SJSA1 (cell line): ENCODE results near the gene TMEM132C. TPM values are rescaled to one million over a fixed set of nuclear protein-coding genes. Genes with fewer than 3 reads are reported as not detected.

ENCODE experiments used
- DNase-seq, 2 experiments: peaks; one replicate each; pipeline ENCODE4 v3.0.0-alpha.2; 2015 to 2020; ENCODE audit warnings: low spot score in 2 of 2, low read depth in 1 of 2
- H3K27ac ChIP-seq: fragments of 250-450 bp; sonication (Bioruptor Pico); 2 replicates; pipeline ENCODE4 v1.5.1; 2020; ENCODE audit warnings: mild to moderate bottlenecking, moderate library complexity
- H3K27me3 ChIP-seq: fragments of 250-450 bp; sonication (Bioruptor Pico); replicated peaks from 2 replicates; pipeline ENCODE4 v1.5.1; 2020; ENCODE audit warnings: mild to moderate bottlenecking, moderate library complexity
- H3K36me3 ChIP-seq: fragments of 250-450 bp; sonication (Bioruptor Pico); 2 replicates; pipeline ENCODE4 v1.5.1; 2020; ENCODE audit warnings: mild to moderate bottlenecking
- H3K4me1 ChIP-seq: fragments of 250-450 bp; sonication (Bioruptor Pico); replicated peaks from 2 replicates; pipeline ENCODE4 v1.6.1; 2021; ENCODE audit warnings: mild to moderate bottlenecking
- H3K4me3 ChIP-seq: fragments of 250-450 bp; sonication (Bioruptor Pico); 2 replicates; pipeline ENCODE4 v1.5.1; 2020; ENCODE audit warnings: mild to moderate bottlenecking
- H3K9me3 ChIP-seq: fragments of 250-450 bp; sonication (Bioruptor Pico); replicated peaks from 2 replicates; pipeline ENCODE4 v1.5.1; 2020; ENCODE audit warnings: mild to moderate bottlenecking
- total RNA-seq: library from RNA; depleted of rRNA; stranded (reverse); fragments of >200 nt; shearing (Covaris generic); gene quantifications from 2 replicates; pipeline ENCODE4 v1.2.3, GENCODE V29; 2014

TMEM132C gene
- total RNA-seq, 1 experiment from 2014 or later = not detected

DNA sequence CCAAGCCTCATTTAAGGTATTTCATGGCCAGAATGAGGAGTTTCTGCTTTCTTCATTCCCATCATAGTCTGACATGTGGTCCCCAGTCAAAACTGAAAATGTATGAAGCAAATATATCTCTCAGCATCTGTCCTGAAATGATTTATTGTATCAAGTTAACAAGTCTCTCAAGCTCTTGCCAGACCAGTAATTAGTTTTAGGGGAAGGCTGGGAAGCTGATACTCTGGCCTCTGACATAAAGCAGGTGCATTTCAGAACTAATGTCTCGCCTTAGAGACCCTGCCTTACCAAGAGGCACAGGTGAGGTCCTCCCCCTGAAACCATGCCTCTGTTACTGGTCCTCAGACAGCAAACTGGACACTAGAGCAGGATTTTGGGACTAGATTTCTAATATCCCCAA, 290.3 kb downstream of the TMEM132C start:
- H3K4me1 ChIP-seq = no peaks in the 10 kb centered on the region
- H3K4me3 ChIP-seq = no peak overlapping the region
- no peaks in the 10 kb centered on the region for H3K27me3 ChIP-seq
- H3K36me3 ChIP-seq = no peaks in the 10 kb centered on the region
- H3K9me3 ChIP-seq = peaks cover 2% of the 10 kb centered on the region
- no peak overlapping the region for H3K27ac ChIP-seq
- no peak for DNase-seq

DNA sequence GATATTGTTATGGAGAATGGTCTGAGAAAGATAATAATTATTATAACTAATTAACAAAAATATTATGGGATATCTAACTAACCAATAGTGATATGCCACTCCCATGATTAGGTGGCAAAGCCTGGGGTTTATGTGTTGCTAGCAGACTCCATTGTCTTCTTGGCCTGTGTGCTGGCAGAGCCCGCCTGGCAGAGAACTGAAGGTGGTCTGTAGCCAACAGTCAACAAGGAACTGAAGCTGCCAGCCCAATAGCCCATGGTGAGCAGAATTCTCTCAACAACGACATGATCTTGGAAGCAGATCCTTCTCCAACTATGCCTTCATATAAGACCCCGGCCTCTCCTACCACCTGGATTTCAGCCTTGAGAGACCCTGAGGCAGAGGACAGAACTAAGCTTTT, 298.0 kb downstream of the TMEM132C start:
- H3K9me3 ChIP-seq = 0 out of 2 replicates have a peak, but pooled peaks cover 2% of the 10 kb centered on the region
- H3K27ac ChIP-seq = no peak overlapping the region
- no peak for DNase-seq
- H3K27me3 ChIP-seq = no peaks in the 10 kb centered on the region
- no peak overlapping the region for H3K4me3 ChIP-seq
- no peaks in the 10 kb centered on the region for H3K36me3 ChIP-seq
- H3K4me1 ChIP-seq = no peaks in the 10 kb centered on the region

DNA sequence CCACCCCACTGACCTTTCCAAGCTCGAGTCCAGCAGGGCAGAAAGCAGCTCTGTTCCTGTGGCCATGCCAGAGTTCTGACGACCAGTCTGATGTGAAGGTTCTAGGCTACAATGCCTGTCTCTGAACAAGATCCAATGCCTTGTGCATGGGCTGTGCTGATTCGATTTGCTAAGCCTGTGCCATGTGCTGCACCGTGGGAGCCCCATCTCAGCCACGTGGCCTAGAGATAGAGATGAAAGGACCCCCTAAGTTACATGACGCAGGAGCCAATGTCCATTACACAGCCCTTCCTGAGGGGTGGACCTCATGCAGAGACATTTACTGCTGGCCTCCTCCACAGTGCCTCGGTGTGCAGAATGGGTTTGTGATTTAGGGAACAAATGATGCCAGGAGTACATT, 300.8 kb downstream of the TMEM132C start:
- Histone ChIP-seq H3K4me3 (no peak overlapping the region), H3K9me3 (peaks cover 2% of the 10 kb centered on the region; the same call in 1 of the 2 replicates), H3K27me3 (no peaks in the 10 kb centered on the region), H3K27ac (no peak overlapping the region), H3K4me1 (no peaks in the 10 kb centered on the region), H3K36me3 (no peaks in the 10 kb centered on the region)
- DNase-seq = no peak

DNA sequence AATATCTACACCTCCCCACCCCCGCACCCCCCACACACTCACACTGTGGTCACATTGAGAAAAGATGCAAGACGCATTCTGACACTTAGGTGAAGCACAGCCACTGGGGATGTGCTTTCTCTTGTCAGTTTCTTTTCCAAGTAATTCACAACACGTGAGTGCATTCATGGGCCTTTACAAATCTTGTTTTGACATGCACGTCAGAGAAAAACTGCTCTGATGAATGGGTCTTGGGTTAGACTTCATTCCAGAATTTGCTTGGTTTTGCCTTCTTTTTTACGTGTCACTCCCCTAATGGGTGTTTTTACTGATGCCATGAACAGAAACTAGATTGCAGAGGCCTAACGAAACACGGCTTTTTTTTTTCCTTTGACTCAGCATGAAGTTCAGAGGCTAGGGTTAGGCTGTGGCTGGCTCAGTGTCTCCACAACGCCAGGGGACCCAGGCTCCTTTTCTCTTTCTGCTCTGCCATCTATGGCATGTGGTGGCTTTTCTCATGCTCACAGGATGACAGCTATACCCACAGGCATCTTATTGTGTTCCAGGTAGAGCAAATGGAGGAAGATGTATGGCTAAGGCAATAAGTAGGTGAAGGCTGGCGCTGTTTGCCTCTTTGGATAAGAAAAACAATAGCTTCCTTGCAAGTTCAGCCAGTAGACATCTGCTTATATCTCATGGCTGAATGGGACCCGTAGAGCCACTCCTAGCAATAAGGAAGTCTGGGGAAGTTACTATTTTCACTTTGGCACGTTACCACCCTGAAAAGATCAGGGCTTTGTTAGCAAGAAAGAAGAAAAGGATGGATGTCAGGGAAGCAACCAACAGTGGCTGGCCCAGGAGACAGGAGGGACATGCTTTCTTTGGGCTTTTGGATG, 303.5 kb downstream of the TMEM132C start:
- DNase-seq = no peak
- Histone ChIP-seq H3K4me1 (no peaks in the 10 kb centered on the region), H3K9me3 (no peaks in the 10 kb centered on the region; the same call in 1 of the 2 replicates), H3K36me3 (no peaks in the 10 kb centered on the region), H3K27me3 (no peaks in the 10 kb centered on the region), H3K27ac (no peak overlapping the region), H3K4me3 (no peak overlapping the region)

DNA sequence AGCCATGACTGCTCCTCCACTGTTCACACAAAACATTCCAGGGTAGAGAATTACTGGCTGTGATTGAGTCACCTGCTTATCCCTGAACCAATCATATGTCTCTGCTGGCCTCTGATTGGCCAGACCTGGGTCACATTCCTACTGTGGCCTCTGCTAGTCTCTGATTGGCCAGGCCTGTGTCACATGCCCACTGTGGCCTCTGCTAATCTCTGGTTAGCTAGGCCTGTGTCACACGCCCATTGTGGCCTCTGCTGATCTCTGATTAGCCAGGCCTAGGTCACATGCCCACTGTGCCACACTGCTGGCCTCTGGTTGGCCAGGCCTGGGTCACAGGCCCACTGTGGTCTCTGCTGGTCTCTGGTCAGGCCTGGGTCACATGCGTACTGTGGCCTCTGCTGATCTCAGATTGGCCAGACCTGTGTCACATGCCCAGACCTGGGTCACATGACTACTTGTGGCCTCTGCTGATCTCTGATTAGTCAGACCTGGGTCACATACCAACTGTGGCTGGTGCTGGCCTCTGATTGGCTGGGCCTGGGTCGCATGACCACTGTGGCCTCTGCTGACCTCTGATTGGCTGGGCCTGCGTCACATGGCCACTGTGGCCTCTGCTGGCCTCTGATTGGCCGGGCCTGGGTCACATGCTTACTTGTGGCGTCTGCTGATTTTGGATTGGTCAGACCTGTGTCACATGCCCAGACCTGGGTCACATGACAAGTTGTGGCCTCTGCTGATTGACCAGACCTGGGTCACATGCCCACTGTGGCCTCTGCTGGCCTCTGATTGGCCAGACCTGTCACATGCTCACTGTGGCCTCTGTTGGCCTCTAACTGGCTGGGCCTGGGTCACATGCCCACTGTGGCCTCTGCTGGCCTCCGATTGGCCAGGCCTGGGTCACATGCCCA, 305.2 kb downstream of the TMEM132C start:
- Histone ChIP-seq H3K27me3 (no peaks in the 10 kb centered on the region), H3K4me1 (no peaks in the 10 kb centered on the region), H3K9me3 (no peaks in the 10 kb centered on the region; the same call in 1 of the 2 replicates), H3K4me3 (no peak overlapping the region), H3K27ac (no peak overlapping the region), H3K36me3 (no peaks in the 10 kb centered on the region)
- DNase-seq = no peak

DNA sequence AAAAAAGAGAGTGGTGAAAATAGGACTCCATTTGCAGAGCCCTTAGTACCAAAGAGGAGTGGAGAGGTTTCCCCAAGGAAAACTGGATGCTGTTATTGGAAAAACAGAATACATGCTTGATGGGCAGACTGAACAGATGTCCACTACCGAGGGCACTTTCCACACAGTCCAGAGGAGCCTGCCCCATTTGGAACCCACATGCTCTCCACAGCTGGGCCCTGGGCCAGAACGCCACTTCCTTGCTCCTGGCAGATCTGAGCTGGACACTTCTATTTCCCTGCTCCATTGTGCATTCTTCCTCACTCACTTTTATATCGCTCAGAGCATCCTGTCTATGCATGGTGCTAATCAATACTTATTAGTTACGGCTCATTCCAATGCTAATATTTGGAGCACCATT, 306.9 kb downstream of the TMEM132C start:
- no peaks in the 10 kb centered on the region for H3K27me3 ChIP-seq
- no peak for DNase-seq
- H3K4me1 ChIP-seq = no peaks in the 10 kb centered on the region
- H3K36me3 ChIP-seq = no peaks in the 10 kb centered on the region
- H3K27ac ChIP-seq = no peak overlapping the region
- no peaks in the 10 kb centered on the region; the same call in 1 of the 2 replicates for H3K9me3 ChIP-seq
- no peak overlapping the region for H3K4me3 ChIP-seq

DNA sequence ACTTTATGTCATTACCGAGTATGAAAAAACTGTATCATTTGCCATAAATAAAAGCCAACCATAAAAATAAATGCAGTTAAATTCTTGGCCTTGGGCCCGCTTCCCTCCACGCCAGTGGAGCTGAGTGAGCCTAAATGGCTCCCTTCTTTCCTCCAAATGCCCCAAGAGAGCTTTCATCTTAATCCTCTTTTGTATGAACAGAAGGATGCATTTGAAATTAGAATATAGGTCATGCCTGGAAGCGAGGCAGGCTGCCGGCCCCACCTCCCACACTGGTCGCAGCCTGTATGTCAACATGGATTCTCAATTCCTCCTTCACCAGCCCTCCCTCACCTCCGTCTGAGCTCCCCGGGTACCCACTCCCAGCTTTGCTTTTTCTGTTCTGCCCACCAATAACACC, 311.1 kb downstream of the TMEM132C start:
- Histone ChIP-seq H3K4me1 (no peaks in the 10 kb centered on the region), H3K4me3 (no peak overlapping the region), H3K27ac (no peak overlapping the region), H3K36me3 (no peaks in the 10 kb centered on the region), H3K27me3 (no peaks in the 10 kb centered on the region), H3K9me3 (no peaks in the 10 kb centered on the region)
- no peak for DNase-seq

DNA sequence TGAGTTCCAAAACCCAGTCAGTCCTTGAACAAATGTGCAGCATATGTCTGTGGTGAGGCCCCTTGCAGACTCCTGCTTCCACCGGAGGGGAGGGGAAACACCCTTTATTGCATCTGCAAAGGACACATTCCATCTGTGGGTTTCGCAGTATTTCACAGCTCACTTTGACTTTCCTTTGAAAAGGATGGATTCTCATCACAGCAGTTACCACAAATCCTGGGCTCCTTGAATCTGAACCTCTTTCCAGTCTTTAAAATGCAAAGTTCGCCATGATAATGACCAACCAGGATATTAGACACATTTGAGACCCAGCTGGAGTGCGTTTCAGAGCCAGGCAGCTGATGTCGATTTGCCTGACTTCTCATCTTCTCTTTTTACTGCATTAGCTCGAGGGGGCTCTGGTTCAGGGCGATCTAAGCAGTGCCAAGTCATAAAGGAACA, 314.4 kb downstream of the TMEM132C start:
- Histone ChIP-seq H3K27me3 (no peaks in the 10 kb centered on the region), H3K4me3 (no peak overlapping the region), H3K36me3 (no peaks in the 10 kb centered on the region), H3K4me1 (no peaks in the 10 kb centered on the region), H3K9me3 (peaks cover 2% of the 10 kb centered on the region; the same call in 1 of the 2 replicates), H3K27ac (no peak overlapping the region)
- no peak for DNase-seq

DNA sequence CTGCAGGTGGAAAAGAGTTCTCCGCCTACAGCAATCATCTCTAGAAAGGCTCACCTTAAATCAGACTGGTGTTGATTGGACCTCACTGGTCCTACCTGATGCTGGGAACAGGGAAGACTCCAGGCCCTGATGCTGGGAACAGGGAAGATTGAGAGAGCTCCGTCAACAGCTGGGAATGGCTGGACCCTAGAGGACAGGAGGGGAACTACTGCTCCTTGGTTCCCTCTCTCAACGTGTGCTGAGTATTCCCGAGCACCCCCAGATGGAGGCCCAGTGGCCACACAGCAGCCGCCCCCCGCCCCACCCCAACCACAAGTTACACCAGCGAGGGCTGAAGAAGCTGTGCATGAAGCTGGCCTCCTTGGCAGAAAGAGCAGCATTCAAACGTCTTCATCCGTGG, 316.5 kb downstream of the TMEM132C start:
- DNase-seq = no peak
- no peaks in the 10 kb centered on the region for H3K27me3 ChIP-seq
- no peak overlapping the region for H3K27ac ChIP-seq
- no peaks in the 10 kb centered on the region for H3K4me1 ChIP-seq
- H3K4me3 ChIP-seq = no peak overlapping the region
- H3K9me3 ChIP-seq = peaks cover 2% of the 10 kb centered on the region; the same call in 1 of the 2 replicates
- no peaks in the 10 kb centered on the region for H3K36me3 ChIP-seq

DNA sequence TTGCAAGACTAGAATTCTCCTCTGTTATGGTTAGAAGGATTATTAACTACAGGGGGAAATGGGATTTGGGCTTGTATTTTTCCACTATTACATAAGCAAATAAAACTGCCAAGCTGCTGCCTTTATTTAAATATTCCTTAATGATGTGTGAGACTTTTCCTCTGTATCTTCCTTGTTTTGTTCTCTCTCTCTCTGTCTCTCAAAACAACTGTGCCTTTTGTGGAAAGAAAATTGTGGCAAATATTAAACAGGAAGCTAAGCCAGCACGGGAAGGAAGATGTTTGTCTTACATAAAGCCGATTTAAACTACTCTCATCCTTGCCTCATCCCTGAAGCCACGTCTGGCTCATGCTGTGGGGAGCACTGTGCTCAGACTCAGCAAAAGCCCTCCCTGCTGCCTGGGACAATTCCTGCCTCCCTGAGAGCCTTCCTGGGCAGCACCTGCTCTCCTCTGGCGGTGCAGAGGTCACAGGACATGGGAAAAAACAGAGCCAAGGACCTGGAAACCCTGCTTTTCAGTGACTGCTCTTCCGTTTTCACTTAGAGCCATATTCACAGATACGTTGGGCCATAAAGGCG, 319.6 kb downstream of the TMEM132C start:
- Histone ChIP-seq H3K36me3 (no peaks in the 10 kb centered on the region), H3K4me3 (no peak overlapping the region), H3K27ac (no peak overlapping the region), H3K4me1 (no peaks in the 10 kb centered on the region), H3K9me3 (peaks cover 2% of the 10 kb centered on the region; the same call in 1 of the 2 replicates), H3K27me3 (no peaks in the 10 kb centered on the region)
- no peak for DNase-seq

DNA sequence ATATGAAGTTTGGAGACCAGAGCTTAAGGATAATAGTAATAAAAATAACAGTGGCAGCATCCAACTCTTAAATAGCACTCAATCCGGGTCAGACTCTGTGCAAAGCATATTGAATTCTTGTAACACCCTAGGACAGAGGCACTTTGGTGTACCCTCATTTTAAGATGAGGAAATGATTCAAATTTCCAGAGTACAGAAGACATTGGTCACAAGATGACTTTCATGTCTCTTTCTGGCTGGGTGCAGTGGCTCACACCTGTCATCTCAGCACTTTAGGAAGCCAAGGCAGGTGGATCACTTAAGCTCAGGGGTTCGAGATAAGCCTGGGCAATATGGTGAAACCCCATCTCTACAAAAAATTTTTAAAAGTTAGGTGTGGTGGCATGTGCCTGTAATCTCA, 320.9 kb downstream of the TMEM132C start:
- Histone ChIP-seq H3K4me3 (no peak overlapping the region), H3K27me3 (no peaks in the 10 kb centered on the region), H3K9me3 (peaks cover 2% of the 10 kb centered on the region; the same call in 1 of the 2 replicates), H3K4me1 (no peaks in the 10 kb centered on the region), H3K36me3 (no peaks in the 10 kb centered on the region), H3K27ac (no peak overlapping the region)
- DNase-seq = no peak

DNA sequence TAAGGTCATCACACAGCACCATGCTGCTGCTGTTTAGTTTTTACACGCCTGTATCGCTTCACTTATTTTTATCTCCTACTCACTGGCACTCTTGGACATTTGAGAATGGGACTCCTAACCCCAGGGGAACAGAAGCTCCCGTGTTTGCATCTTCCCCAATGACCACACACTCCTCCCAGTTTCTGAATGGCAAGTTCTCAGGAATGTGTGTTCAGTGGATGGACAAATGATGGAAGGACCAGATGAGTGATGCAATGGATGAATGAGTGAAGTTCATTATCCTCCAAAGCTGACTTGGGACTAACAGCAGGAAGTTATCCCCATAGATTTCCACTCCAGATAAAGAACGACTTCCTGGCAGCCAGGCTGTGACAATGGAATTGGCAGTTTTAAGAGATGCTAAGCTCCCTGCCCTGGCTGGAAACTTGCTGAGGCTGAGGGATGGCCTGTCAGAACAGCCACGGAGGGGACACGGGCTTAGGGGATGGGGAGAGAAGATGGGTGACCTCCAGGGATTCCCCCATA, 325.3 kb downstream of the TMEM132C start:
- Histone ChIP-seq H3K36me3 (no peaks in the 10 kb centered on the region), H3K9me3 (no peaks in the 10 kb centered on the region), H3K4me3 (no peak overlapping the region), H3K27me3 (no peaks in the 10 kb centered on the region), H3K27ac (no peak overlapping the region), H3K4me1 (no peaks in the 10 kb centered on the region)
- DNase-seq = no peak

DNA sequence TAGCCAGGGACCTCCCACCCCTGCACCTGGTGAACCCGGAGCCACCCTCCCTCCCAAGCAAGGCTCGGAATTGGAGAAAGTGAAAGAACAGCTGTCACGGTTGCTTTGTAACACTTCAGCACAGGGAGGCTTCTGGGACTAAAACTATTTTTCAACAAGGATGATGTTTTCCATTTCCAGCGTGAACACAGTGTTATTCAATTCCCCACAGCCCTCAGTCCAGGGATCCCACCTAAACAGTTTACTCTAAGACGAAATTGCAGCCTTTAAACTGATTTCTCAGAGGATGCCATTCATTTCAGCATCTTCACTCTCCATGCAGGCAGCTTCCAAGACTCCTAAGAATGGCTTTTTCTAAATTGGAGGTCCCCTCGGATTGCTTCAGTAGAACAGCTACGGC, 327.6 kb downstream of the TMEM132C start:
- Histone ChIP-seq H3K27ac (no peak overlapping the region), H3K4me3 (no peak overlapping the region), H3K36me3 (no peaks in the 10 kb centered on the region), H3K4me1 (no peaks in the 10 kb centered on the region), H3K9me3 (no peaks in the 10 kb centered on the region; the same call in 1 of the 2 replicates), H3K27me3 (no peaks in the 10 kb centered on the region)
- no peak for DNase-seq
